Osteoblast (primary cell): ENCODE measurements around the gene OSM. TPM values are rescaled to one million over a fixed set of nuclear protein-coding genes. Genes with fewer than 3 reads are reported as not detected.
A peak's percentile ranks its signal among the peaks of the same experiment; 100 is the strongest.

ENCODE experiments used
- DNase-seq: peaks from one replicate; pipeline ENCODE4 v3.0.0; 2011; ENCODE audit warnings: low spot score, mixed read lengths; ENCODE audit not compliant: insufficient read length; ENCODE audit errors: missing footprints
- H2AFZ ChIP-seq: 2 replicates; pipeline ENCODE4 v1.6.0; 2011; ENCODE audit warnings: mild to moderate bottlenecking, low read length
- H3K27ac ChIP-seq: 2 replicates; pipeline ENCODE4 v1.5.1; 2011; ENCODE audit warnings: mild to moderate bottlenecking, low read depth, low read length, moderate library complexity
- H3K27me3 ChIP-seq: 2 replicates; pipeline ENCODE4 v1.6.0; 2012; ENCODE audit warnings: mild to moderate bottlenecking, control low read depth, inconsistent platforms, low read length, moderate library complexity; ENCODE audit not compliant: insufficient read depth
- H3K36me3 ChIP-seq: 2 replicates; pipeline ENCODE4 v1.5.1; 2011; ENCODE audit warnings: mild to moderate bottlenecking, low read length, control low read depth, moderate library complexity; ENCODE audit not compliant: insufficient read depth
- H3K4me1 ChIP-seq: 2 replicates; pipeline ENCODE4 v1.5.1; 2011; ENCODE audit warnings: mild to moderate bottlenecking, low read length, control low read depth, moderate library complexity; ENCODE audit not compliant: insufficient read depth
- H3K4me2 ChIP-seq: 2 replicates; pipeline ENCODE4 v1.6.0; 2011; ENCODE audit warnings: mild to moderate bottlenecking, low read length; ENCODE audit not compliant: insufficient read depth
- H3K4me3 ChIP-seq: fragments of 200-600 bp; sonication (generic); 3 replicates; pipeline ENCODE4 v1.5.1; 2012; ENCODE audit warnings: mild to moderate bottlenecking, low read length, inconsistent platforms; ENCODE audit not compliant: insufficient read depth
- H3K79me2 ChIP-seq: 2 replicates; pipeline ENCODE4 v1.6.0; 2012; ENCODE audit warnings: mild to moderate bottlenecking, low read length, control low read depth, inconsistent platforms; ENCODE audit not compliant: insufficient read depth
- H3K9me3 ChIP-seq: 2 replicates; pipeline ENCODE4 v1.5.1; 2011; ENCODE audit warnings: low read depth, low read length, control low read depth
- H4K20me1 ChIP-seq: 2 replicates; pipeline ENCODE4 v1.6.0; 2012; ENCODE audit warnings: mild to moderate bottlenecking, low read length, control low read depth; ENCODE audit not compliant: insufficient read depth
- CTCF ChIP-seq: IDR thresholded peaks from 2 replicates; pipeline ENCODE4 v1.5.1; 2011; ENCODE audit warnings: mild to moderate bottlenecking, low read depth, low read length, moderate library complexity; ENCODE audit errors: extremely low read depth
- total RNA-seq: library from RNA; depleted of rRNA; stranded (reverse); fragments of >200 nt; gene quantifications from 2 replicates; pipeline ENCODE4 v1.2.3, GENCODE V29; 2012

OSM gene
- total RNA-seq, 1 donor, result not detected

GRCh38 chr22:30294830-30295229, 28.2 kb upstream of the OSM start:
- peaks cover 46% of the 10 kb centered on the region for H4K20me1 ChIP-seq
- H3K27ac ChIP-seq, result no peak overlapping the region
- H3K36me3 ChIP-seq, result peaks cover 61% of the 10 kb centered on the region
- H2AFZ ChIP-seq, result no peak overlapping the region
- peaks cover 25% of the 10 kb centered on the region for H3K79me2 ChIP-seq
- peaks cover 15% of the 10 kb centered on the region for H3K4me1 ChIP-seq
- no peaks in the 10 kb centered on the region for H3K9me3 ChIP-seq
- no peak for TF ChIP-seq CTCF
- H3K4me2 ChIP-seq, result no peak overlapping the region
- DNase-seq, result peak; percentile 45
- no peak overlapping the region for H3K4me3 ChIP-seq
- H3K27me3 ChIP-seq, result no peaks in the 10 kb centered on the region

- Histone ChIP-seq H3K36me3 (peaks cover 57% of the 10 kb centered on the region), H3K79me2 (peaks cover 24% of the 10 kb centered on the region), H3K4me3 (no peak overlapping the region), H3K27me3 (no peaks in the 10 kb centered on the region), H3K9me3 (no peaks in the 10 kb centered on the region), H3K4me1 (peaks cover 17% of the 10 kb centered on the region), H3K27ac (no peak overlapping the region), H3K4me2 (no peak overlapping the region), H4K20me1 (peaks cover 42% of the 10 kb centered on the region), H2AFZ (no peak overlapping the region)
- TF ChIP-seq CTCF, result no peak
- DNase-seq, result peak; percentile 29
Observed at GRCh38 chr22:30294066-30294465, 27.4 kb upstream of the OSM start.

- H2AFZ ChIP-seq, result no peak overlapping the region
- peaks cover 35% of the 10 kb centered on the region for H4K20me1 ChIP-seq
- no peaks in the 10 kb centered on the region for H3K27me3 ChIP-seq
- H3K27ac ChIP-seq, result no peak overlapping the region
- no peak for TF ChIP-seq CTCF
- H3K79me2 ChIP-seq, result peaks cover 15% of the 10 kb centered on the region
- H3K4me1 ChIP-seq, result peaks cover 23% of the 10 kb centered on the region
- no peak overlapping the region for H3K4me3 ChIP-seq
- no peak overlapping the region for H3K4me2 ChIP-seq
- H3K9me3 ChIP-seq, result no peaks in the 10 kb centered on the region
- DNase-seq, result peak; percentile 61
- H3K36me3 ChIP-seq, result peaks cover 50% of the 10 kb centered on the region
Observed at GRCh38 chr22:30293026-30293425, 26.4 kb upstream of the OSM start.

- peaks cover 45% of the 10 kb centered on the region for H3K36me3 ChIP-seq
- H3K4me1 ChIP-seq, result peaks cover 27% of the 10 kb centered on the region
- H3K27ac ChIP-seq, result no peak overlapping the region
- peaks cover 32% of the 10 kb centered on the region for H4K20me1 ChIP-seq
- no peaks in the 10 kb centered on the region for H3K9me3 ChIP-seq
- DNase-seq, result peak; percentile 60
- no peak overlapping the region for H2AFZ ChIP-seq
- H3K27me3 ChIP-seq, result no peaks in the 10 kb centered on the region
- H3K79me2 ChIP-seq, result peaks cover 8% of the 10 kb centered on the region
- H3K4me2 ChIP-seq, result no peak overlapping the region
- TF ChIP-seq CTCF, result no peak
- no peak overlapping the region for H3K4me3 ChIP-seq
Observed at GRCh38 chr22:30292069-30292970, 25.7 kb upstream of the OSM start.
